ENCODE results near the gene ADAMTS3.

DNA sequence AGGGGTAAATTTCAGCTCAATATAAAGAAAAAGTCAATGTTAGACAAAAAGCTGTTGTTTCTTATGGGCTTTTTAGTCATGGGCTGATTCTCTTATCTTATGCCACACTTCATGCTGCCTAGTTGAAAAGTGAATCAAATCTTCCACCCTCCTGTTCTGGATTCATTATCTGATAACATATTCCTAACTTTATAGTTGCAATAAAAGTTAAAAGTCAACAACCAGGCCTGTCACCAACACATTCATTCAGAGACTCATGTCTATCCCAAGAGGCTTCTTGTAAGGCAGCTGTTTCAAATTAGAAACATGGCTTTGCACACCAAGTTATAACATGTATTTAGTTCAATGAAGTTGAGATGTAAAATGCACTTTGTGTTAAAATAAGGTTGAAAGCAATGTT is 243.8 kb downstream of the ADAMTS3 start:
- TF ChIP-seq, protein P1, sequence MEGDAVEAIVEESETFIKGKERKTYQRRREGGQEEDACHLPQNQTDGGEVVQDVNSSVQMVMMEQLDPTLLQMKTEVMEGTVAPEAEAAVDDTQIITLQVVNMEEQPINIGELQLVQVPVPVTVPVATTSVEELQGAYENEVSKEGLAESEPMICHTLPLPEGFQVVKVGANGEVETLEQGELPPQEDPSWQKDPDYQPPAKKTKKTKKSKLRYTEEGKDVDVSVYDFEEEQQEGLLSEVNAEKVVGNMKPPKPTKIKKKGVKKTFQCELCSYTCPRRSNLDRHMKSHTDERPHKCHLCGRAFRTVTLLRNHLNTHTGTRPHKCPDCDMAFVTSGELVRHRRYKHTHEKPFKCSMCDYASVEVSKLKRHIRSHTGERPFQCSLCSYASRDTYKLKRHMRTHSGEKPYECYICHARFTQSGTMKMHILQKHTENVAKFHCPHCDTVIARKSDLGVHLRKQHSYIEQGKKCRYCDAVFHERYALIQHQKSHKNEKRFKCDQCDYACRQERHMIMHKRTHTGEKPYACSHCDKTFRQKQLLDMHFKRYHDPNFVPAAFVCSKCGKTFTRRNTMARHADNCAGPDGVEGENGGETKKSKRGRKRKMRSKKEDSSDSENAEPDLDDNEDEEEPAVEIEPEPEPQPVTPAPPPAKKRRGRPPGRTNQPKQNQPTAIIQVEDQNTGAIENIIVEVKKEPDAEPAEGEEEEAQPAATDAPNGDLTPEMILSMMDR (conservative IDR thresholded peaks at IDR 0.05; ENCODE audit: low read depth in 2 of 2), result no peak
- no peak for TF ChIP-seq EZH2 (IDR thresholded peaks at IDR 0.05; ENCODE audit: low read depth, unreplicated experiment)
- no peak for TF ChIP-seq POLR2AphosphoS5 (IDR thresholded peaks at IDR 0.05; ENCODE audit: low read depth)
- TF ChIP-seq, protein P2, sequence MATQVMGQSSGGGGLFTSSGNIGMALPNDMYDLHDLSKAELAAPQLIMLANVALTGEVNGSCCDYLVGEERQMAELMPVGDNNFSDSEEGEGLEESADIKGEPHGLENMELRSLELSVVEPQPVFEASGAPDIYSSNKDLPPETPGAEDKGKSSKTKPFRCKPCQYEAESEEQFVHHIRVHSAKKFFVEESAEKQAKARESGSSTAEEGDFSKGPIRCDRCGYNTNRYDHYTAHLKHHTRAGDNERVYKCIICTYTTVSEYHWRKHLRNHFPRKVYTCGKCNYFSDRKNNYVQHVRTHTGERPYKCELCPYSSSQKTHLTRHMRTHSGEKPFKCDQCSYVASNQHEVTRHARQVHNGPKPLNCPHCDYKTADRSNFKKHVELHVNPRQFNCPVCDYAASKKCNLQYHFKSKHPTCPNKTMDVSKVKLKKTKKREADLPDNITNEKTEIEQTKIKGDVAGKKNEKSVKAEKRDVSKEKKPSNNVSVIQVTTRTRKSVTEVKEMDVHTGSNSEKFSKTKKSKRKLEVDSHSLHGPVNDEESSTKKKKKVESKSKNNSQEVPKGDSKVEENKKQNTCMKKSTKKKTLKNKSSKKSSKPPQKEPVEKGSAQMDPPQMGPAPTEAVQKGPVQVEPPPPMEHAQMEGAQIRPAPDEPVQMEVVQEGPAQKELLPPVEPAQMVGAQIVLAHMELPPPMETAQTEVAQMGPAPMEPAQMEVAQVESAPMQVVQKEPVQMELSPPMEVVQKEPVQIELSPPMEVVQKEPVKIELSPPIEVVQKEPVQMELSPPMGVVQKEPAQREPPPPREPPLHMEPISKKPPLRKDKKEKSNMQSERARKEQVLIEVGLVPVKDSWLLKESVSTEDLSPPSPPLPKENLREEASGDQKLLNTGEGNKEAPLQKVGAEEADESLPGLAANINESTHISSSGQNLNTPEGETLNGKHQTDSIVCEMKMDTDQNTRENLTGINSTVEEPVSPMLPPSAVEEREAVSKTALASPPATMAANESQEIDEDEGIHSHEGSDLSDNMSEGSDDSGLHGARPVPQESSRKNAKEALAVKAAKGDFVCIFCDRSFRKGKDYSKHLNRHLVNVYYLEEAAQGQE (IDR thresholded peaks at IDR 0.05; ENCODE audit: unreplicated experiment), result no peak
- no peak for TF ChIP-seq JUNB (IDR thresholded peaks at IDR 0.05; ENCODE audit: unreplicated experiment)
- TF ChIP-seq ZNF331 (CRISPR knock-in tag; IDR thresholded peaks at IDR 0.05; ENCODE audit: low read depth), result no peak
- TF ChIP-seq, protein P3, sequence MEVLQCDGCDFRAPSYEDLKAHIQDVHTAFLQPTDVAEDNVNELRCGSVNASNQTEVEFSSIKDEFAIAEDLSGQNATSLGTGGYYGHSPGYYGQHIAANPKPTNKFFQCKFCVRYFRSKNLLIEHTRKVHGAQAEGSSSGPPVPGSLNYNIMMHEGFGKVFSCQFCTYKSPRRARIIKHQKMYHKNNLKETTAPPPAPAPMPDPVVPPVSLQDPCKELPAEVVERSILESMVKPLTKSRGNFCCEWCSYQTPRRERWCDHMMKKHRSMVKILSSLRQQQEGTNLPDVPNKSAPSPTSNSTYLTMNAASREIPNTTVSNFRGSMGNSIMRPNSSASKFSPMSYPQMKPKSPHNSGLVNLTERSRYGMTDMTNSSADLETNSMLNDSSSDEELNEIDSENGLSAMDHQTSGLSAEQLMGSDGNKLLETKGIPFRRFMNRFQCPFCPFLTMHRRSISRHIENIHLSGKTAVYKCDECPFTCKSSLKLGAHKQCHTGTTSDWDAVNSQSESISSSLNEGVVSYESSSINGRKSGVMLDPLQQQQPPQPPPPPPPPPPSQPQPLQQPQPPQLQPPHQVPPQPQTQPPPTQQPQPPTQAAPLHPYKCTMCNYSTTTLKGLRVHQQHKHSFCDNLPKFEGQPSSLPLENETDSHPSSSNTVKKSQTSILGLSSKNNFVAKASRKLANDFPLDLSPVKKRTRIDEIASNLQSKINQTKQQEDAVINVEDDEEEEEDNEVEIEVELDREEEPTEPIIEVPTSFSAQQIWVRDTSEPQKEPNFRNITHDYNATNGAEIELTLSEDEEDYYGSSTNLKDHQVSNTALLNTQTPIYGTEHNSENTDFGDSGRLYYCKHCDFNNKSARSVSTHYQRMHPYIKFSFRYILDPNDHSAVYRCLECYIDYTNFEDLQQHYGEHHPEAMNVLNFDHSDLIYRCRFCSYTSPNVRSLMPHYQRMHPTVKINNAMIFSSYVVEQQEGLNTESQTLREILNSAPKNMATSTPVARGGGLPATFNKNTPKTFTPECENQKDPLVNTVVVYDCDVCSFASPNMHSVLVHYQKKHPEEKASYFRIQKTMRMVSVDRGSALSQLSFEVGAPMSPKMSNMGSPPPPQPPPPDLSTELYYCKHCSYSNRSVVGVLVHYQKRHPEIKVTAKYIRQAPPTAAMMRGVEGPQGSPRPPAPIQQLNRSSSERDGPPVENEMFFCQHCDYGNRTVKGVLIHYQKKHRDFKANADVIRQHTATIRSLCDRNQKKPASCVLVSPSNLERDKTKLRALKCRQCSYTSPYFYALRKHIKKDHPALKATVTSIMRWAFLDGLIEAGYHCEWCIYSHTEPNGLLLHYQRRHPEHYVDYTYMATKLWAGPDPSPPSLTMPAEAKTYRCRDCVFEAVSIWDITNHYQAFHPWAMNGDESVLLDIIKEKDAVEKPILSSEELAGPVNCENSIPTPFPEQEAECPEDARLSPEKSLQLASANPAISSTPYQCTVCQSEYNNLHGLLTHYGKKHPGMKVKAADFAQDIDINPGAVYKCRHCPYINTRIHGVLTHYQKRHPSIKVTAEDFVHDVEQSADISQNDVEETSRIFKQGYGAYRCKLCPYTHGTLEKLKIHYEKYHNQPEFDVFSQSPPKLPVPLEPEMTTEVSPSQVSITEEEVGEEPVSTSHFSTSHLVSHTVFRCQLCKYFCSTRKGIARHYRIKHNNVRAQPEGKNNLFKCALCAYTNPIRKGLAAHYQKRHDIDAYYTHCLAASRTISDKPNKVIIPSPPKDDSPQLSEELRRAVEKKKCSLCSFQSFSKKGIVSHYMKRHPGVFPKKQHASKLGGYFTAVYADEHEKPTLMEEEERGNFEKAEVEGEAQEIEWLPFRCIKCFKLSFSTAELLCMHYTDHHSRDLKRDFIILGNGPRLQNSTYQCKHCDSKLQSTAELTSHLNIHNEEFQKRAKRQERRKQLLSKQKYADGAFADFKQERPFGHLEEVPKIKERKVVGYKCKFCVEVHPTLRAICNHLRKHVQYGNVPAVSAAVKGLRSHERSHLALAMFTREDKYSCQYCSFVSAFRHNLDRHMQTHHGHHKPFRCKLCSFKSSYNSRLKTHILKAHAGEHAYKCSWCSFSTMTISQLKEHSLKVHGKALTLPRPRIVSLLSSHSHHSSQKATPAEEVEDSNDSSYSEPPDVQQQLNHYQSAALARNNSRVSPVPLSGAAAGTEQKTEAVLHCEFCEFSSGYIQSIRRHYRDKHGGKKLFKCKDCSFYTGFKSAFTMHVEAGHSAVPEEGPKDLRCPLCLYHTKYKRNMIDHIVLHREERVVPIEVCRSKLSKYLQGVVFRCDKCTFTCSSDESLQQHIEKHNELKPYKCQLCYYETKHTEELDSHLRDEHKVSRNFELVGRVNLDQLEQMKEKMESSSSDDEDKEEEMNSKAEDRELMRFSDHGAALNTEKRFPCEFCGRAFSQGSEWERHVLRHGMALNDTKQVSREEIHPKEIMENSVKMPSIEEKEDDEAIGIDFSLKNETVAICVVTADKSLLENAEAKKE (CRISPR knock-in tag; IDR thresholded peaks at IDR 0.05), result no peak
- no peak for TF ChIP-seq CREB1 (CRISPR knock-in tag; IDR thresholded peaks at IDR 0.05; ENCODE audit: low read depth)
- TF ChIP-seq EZH2phosphoT487 (IDR thresholded peaks at IDR 0.05; ENCODE audit: unreplicated experiment), result no peak
- no peak for TF ChIP-seq STAT1 (IDR thresholded peaks at IDR 0.05; ENCODE audit: unreplicated experiment)
